ENCODE data around the gene RANBP2.
"Not testable (repeated sequence)": the region's sequence is repeated elsewhere in the genome, so short reads cannot be mapped to it uniquely, and the experiment has no call there.

Gene RANBP2

GRCh38 chr2:108719149-108720044 is at the start of gene RANBP2:
Gene RANBP2 (plus strand): TSS chr2:108719482. CDS start chr2:108719607, 125 bp downstream.
- H3K4me3 ChIP-seq (ENCODE audit: low read depth, low read length): peak within 1 kb of the TSS; percentile 94
- DNase-seq (ENCODE audit: low read depth): peak; percentile 99
- no peak for TF ChIP-seq CTCF (conservative IDR thresholded peaks at IDR 0.05; ENCODE audit: low read depth, low read length)

GRCh38 chr2:108670282-108670681 is 49.0 kb upstream of the RANBP2 start:
- not testable (repeated sequence) for H3K4me3 ChIP-seq (ENCODE audit: low read depth, low read length); DNase-seq (ENCODE audit: low read depth)

- H3K4me3 ChIP-seq (ENCODE audit: low read depth, low read length); DNase-seq (ENCODE audit: low read depth): not testable (repeated sequence)
Measured at GRCh38 chr2:108672200-108672805, 47.0 kb upstream of the RANBP2 start.

GRCh38 chr2:108676522-108676921 is 42.8 kb upstream of the RANBP2 start:
- H3K4me3 ChIP-seq (ENCODE audit: low read depth, low read length); DNase-seq (ENCODE audit: low read depth): not testable (repeated sequence)

- not testable (repeated sequence) for DNase-seq (ENCODE audit: low read depth); H3K4me3 ChIP-seq (ENCODE audit: low read depth, low read length)
Measured at GRCh38 chr2:108677239-108677744, 42.0 kb upstream of the RANBP2 start.

GRCh38 chr2:108678198-108678651 is 41.1 kb upstream of the RANBP2 start:
- DNase-seq (ENCODE audit: low read depth): peak; percentile 89

GRCh38 chr2:108680805-108681204 is 38.5 kb upstream of the RANBP2 start:
- not testable (repeated sequence) for DNase-seq (ENCODE audit: low read depth); H3K4me3 ChIP-seq (ENCODE audit: low read depth, low read length)

More at GRCh38 chr2:108678198-108678651, 41.1 kb upstream of the RANBP2 start:
- H3K4me3 ChIP-seq (ENCODE audit: low read depth, low read length): not testable (repeated sequence)

- not testable (repeated sequence) for DNase-seq (ENCODE audit: low read depth); H3K4me3 ChIP-seq (ENCODE audit: low read depth, low read length)
Measured at GRCh38 chr2:108688818-108689756, 30.2 kb upstream of the RANBP2 start.

GRCh38 chr2:108690001-108690400 is 29.3 kb upstream of the RANBP2 start:
- not testable (repeated sequence) for H3K4me3 ChIP-seq (ENCODE audit: low read depth, low read length)
- DNase-seq (ENCODE audit: low read depth): peak; percentile 15

- DNase-seq (ENCODE audit: low read depth): no peak
- no peak overlapping the region for H3K4me3 ChIP-seq (ENCODE audit: low read depth, low read length)
- TF ChIP-seq CTCF (conservative IDR thresholded peaks at IDR 0.05; ENCODE audit: low read depth, low read length): no peak
Measured at GRCh38 chr2:108691447-108691846, 27.8 kb upstream of the RANBP2 start.

GRCh38 chr2:108701208-108701607 is 18.1 kb upstream of the RANBP2 start:
- no peak for DNase-seq (ENCODE audit: low read depth)
- no peak for TF ChIP-seq CTCF (conservative IDR thresholded peaks at IDR 0.05; ENCODE audit: low read depth, low read length)

More at GRCh38 chr2:108701208-108701607, 18.1 kb upstream of the RANBP2 start:
- H3K4me3 ChIP-seq (ENCODE audit: low read depth, low read length): no peak overlapping the region

Measured in choroid plexus epithelial cell (primary cell).